Smooth muscle cell (in vitro differentiated cells): Measurements from ENCODE around the gene C19orf47. TPM values are rescaled to one million over a fixed set of nuclear protein-coding genes. Genes with fewer than 3 reads are reported as not detected.

Experiments
- DNase-seq: peaks from one replicate; lab custom pipeline; 2025; ENCODE audit not compliant: unreplicated experiment; lab: John Stamatoyannopoulos, UW
- H2AFZ ChIP-seq: fragments of 200-600 bp; sonication (generic); 2 replicates; pipeline ENCODE4 v1.6.0; 2016; ENCODE audit warnings: antibody characterized with exemption, low read depth, mild to moderate bottlenecking
- H3F3A ChIP-seq: fragments of 200-600 bp; sonication (generic); 2 replicates; pipeline ENCODE4 v1.6.0; 2017; ENCODE audit warnings: antibody characterized with exemption, low read depth
- H3K27ac ChIP-seq: fragments of 200-600 bp; sonication (generic); 2 replicates; pipeline ENCODE4 v1.5.1; 2016; ENCODE audit warnings: low read depth, mild to moderate bottlenecking
- H3K27me3 ChIP-seq: fragments of 200-600 bp; sonication (generic); 2 replicates; pipeline ENCODE4 v1.6.1; 2016; ENCODE audit warnings: low read depth, mild to moderate bottlenecking
- H3K36me3 ChIP-seq: fragments of 200-600 bp; sonication (generic); 2 replicates; pipeline ENCODE4 v1.5.1; 2016; ENCODE audit warnings: low read depth
- H3K4me1 ChIP-seq: fragments of 200-600 bp; sonication (generic); 2 replicates; pipeline ENCODE4 v1.5.1; 2016; ENCODE audit warnings: low read depth
- H3K4me2 ChIP-seq: fragments of 200-600 bp; sonication (generic); 2 replicates; pipeline ENCODE4 v1.6.0; 2016; ENCODE audit warnings: mild to moderate bottlenecking
- H3K4me3 ChIP-seq: fragments of 200-600 bp; sonication (generic); 2 replicates; pipeline ENCODE4 v1.5.1; 2016; ENCODE audit warnings: mild to moderate bottlenecking
- H3K79me2 ChIP-seq: fragments of 200-600 bp; sonication (generic); 2 replicates; pipeline ENCODE4 v1.6.0; 2016; ENCODE audit warnings: low read depth, mild to moderate bottlenecking
- H3K9ac ChIP-seq: fragments of 200-600 bp; sonication (generic); 2 replicates; pipeline ENCODE4 v1.6.0; 2016; ENCODE audit warnings: low read depth
- H3K9me3 ChIP-seq: fragments of 200-600 bp; sonication (generic); replicated peaks from 2 replicates; pipeline ENCODE4 v1.5.1; 2016; ENCODE audit warnings: low read depth
- H4K20me1 ChIP-seq: fragments of 200-600 bp; sonication (generic); 2 replicates; pipeline ENCODE4 v1.6.0; 2016; ENCODE audit warnings: low read depth
- CTCF ChIP-seq: fragments of 200-600 bp; sonication (generic); IDR thresholded peaks from 2 replicates; pipeline ENCODE4 v1.5.1; 2017; ENCODE audit warnings: borderline replicate concordance, mild to moderate bottlenecking, antibody characterized with exemption; ENCODE audit not compliant: insufficient read depth, poor library complexity, severe bottlenecking
- WGBS: methylation state at CpG from one replicate; pipeline ENCODE4 v1.1.7; 2016; ENCODE audit warnings: low lambda C conversion rate; 5-methylcytosine and 5-hydroxymethylcytosine counted together
- polyA plus RNA-seq: library from polyadenylated mRNA; unstranded; fragments of >200 nt; fragmentation: Nextera tagmentation; extraction: Ambion mirVana; gene quantifications from 2 replicates; pipeline ENCODE4 v1.2.1, GENCODE V29; 2016
- total RNA-seq: library from RNA; depleted of rRNA; stranded (reverse); fragments of >200 nt; gene quantifications from 2 replicates; pipeline ENCODE4 v1.2.3, GENCODE V29; 2014

C19orf47 gene
- total and polyA plus RNA-seq, 2 experiments from 2014 or later, result 6.3 to 9.3 TPM

GRCh38 chr19:40389404-40390083 is 41.3 kb upstream of the C19orf47 start:
- H4K20me1 ChIP-seq, result no peaks in the 10 kb centered on the region
- H3K36me3 ChIP-seq, result no peaks in the 10 kb centered on the region
- no peaks in the 10 kb centered on the region for H3K4me1 ChIP-seq
- H3F3A ChIP-seq, result no peaks in the 10 kb centered on the region
- H3K9me3 ChIP-seq, result no peaks in the 10 kb centered on the region
- no peaks in the 10 kb centered on the region for H3K79me2 ChIP-seq
- H3K27ac ChIP-seq, result no peak overlapping the region
- H3K4me2 ChIP-seq, result no peak overlapping the region
- no peak for TF ChIP-seq CTCF
- H3K27me3 ChIP-seq, result no peaks in the 10 kb centered on the region
- no peak overlapping the region for H3K4me3 ChIP-seq
- no peak for DNase-seq
- no peak overlapping the region for H2AFZ ChIP-seq
- no peak overlapping the region for H3K9ac ChIP-seq
- whole genome bisulfite sequencing, result 95% methylated on average over 33 of the region's 33 CpGs

DNA sequence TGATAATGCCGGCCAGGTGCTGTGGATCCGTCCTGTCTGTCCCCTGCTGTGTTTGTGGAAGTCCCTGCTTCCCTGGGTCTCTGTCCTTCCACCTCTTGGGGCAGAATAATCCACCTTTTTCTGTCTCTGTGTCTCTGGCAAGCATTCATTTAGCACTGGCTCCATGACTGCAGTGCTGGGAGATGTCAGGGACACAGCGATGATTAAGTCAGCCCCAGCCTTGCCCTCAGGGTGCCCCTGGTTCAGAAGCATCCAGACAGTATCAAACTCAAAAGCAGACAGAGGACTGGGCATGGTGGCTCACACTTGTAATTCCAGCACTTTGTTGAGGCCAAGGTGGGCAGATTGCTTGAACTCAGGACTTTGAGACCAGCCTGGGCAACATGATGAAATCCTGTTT is 40.3 kb upstream of the C19orf47 start:
- Histone ChIP-seq H3K27ac (no peak overlapping the region), H2AFZ (no peak overlapping the region), H3F3A (no peaks in the 10 kb centered on the region), H3K4me2 (no peak overlapping the region), H3K79me2 (no peaks in the 10 kb centered on the region), H3K36me3 (no peaks in the 10 kb centered on the region), H3K27me3 (no peaks in the 10 kb centered on the region), H3K4me1 (no peaks in the 10 kb centered on the region), H4K20me1 (no peaks in the 10 kb centered on the region), H3K4me3 (no peak overlapping the region), H3K9me3 (no peaks in the 10 kb centered on the region), H3K9ac (no peak overlapping the region)
- TF ChIP-seq CTCF, result no peak
- 76% methylated on average over 3 of the region's 3 CpGs for WGBS
- DNase-seq, result no peak

DNA sequence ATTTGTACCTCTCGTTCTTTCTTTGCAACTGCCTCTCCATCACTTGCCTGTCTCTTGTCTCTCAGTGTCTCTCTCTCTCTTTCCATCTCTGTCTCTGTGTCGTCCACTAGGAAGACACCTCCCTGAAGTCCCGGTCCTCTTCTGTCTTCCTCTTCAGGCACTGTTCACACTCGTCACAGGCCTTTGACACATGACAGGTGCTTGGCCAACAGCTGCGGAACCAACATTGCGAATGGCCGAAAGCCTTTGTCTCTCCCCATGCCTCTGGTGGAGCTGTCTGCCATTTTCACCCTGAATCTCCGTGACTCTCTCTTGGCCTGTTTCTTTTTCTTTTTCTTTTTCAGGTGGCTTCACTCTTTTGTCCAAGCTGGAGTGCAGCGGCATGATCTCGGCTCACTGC is 39.0 kb upstream of the C19orf47 start:
- H3F3A ChIP-seq, result no peaks in the 10 kb centered on the region
- no peak overlapping the region for H3K9ac ChIP-seq
- H3K79me2 ChIP-seq, result no peaks in the 10 kb centered on the region
- no peaks in the 10 kb centered on the region for H3K4me1 ChIP-seq
- H2AFZ ChIP-seq, result no peak overlapping the region
- no peak overlapping the region for H3K4me2 ChIP-seq
- no peak for DNase-seq
- H3K4me3 ChIP-seq, result no peak overlapping the region
- H3K27ac ChIP-seq, result no peak overlapping the region
- TF ChIP-seq CTCF, result no peak
- 93% methylated on average over 10 of the region's 10 CpGs for WGBS
- no peaks in the 10 kb centered on the region for H3K27me3 ChIP-seq
- no peaks in the 10 kb centered on the region for H4K20me1 ChIP-seq
- H3K9me3 ChIP-seq, result no peaks in the 10 kb centered on the region
- H3K36me3 ChIP-seq, result no peaks in the 10 kb centered on the region

DNA sequence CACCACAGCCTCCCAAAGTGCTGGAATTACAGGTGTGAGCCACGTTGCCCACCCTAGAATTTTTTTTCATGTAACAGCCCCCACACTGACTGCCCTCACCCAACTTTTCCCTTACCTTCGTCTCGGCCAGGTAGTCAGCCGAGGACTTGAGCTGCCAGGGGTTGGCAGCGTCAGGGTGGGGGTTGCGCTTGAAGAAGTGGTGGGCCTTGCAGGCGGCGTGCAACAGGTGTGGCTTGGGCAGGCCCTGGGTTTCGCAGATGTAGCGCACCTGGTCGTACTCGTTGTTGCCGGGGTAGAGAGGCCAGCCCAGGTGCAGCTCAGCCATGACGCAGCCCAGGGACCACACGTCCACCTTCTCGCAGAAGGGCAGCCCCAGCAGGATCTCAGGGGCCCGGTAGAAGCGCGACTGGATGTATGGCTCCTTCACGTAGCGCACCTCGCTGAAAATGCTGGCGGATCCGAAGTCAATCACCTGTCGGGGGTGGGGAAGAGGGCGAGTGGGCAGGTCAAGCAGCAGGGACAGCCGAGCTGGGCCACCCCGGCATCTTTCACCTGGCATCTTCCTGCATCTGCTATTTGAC is 35.6 kb upstream of the C19orf47 start:
- H3K4me2 ChIP-seq, result no peak overlapping the region
- no peak overlapping the region for H3K27ac ChIP-seq
- no peaks in the 10 kb centered on the region for H3F3A ChIP-seq
- no peak overlapping the region for H3K4me3 ChIP-seq
- H3K9ac ChIP-seq, result no peak overlapping the region
- no peaks in the 10 kb centered on the region for H4K20me1 ChIP-seq
- TF ChIP-seq CTCF, result no peak
- DNase-seq, result no peak
- no peaks in the 10 kb centered on the region for H3K4me1 ChIP-seq
- no peak overlapping the region for H2AFZ ChIP-seq
- H3K27me3 ChIP-seq, result no peaks in the 10 kb centered on the region
- H3K79me2 ChIP-seq, result no peaks in the 10 kb centered on the region
- 93% methylated on average over 26 of the region's 28 CpGs for WGBS
- H3K9me3 ChIP-seq, result no peaks in the 10 kb centered on the region
- no peaks in the 10 kb centered on the region for H3K36me3 ChIP-seq
